Subcutaneous adipose tissue (tissue), 4 donors: ENCODE measurements around the gene ITPRIPL1. TPM values are rescaled to one million over a fixed set of nuclear protein-coding genes. Genes with fewer than 3 reads are reported as not detected.

ENCODE experiments used
- CTCF ChIP-seq: fragments of 450-650 bp; IDR thresholded peaks from one replicate; pipeline ENCODE4 v1.5.1; 2016; ENCODE audit warnings: low read depth, mild to moderate bottlenecking, control low read depth, antibody characterized with exemption, moderate library complexity
- total RNA-seq, 4 donors: library from RNA; depleted of rRNA; stranded (reverse); fragments of >200 nt; gene quantifications; one replicate each; pipeline ENCODE4 v1.1.0, GENCODE V29; 2016

Gene ITPRIPL1
- total RNA-seq, 4 donors from 2014 or later = 0.98 to 4.3 (median 2.5) TPM

GRCh38 chr2:96325884-96326255 is 753 bp downstream of the ITPRIPL1 start:
- TF ChIP-seq CTCF = no peak

DNA sequence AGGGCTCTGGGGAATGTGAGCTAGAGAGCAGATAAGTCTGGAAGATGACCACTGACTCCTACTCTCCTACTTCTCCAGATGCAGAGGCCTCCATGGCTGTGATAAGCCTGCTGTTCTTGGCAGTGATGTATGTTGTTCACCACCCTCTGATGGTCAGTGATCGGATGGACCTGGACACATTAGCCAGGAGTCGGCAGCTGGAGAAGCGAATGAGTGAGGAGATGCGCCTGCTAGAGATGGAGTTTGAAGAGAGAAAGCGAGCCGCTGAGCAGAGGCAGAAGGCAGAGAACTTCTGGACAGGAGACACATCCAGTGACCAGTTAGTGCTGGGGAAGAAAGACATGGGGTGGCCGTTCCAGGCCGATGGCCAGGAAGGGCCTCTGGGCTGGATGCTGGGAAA is 1.4 kb downstream of the ITPRIPL1 start:
- TF ChIP-seq CTCF = no peak

GRCh38 chr2:96326990-96327820 is 2.1 kb downstream of the ITPRIPL1 start:
- TF ChIP-seq CTCF = no peak

GRCh38 chr2:96329456-96329855 is 4.3 kb downstream of the ITPRIPL1 start:
- TF ChIP-seq CTCF = no peak

DNA sequence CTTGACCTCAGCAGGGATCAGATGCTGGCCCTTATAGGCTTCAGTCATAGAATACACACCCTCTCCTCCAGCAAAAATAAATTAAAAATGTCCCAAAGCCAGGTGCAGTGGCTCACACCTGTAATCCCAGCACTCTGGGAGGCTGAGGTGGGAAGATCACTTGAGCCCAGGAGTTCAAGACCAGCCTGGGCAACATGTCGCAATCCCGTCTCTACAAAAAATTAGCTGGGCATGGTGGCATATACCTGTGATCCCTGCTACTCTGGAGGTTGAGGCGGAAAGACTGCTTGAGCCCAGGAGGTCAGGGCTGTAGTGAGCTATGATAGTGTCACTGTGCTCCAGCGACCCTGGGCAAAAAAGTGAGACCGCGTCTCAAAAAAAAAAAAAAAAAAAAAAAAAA is 4.8 kb downstream of the ITPRIPL1 start:
- TF ChIP-seq CTCF = no peak

- no peak for TF ChIP-seq CTCF
These were observed 5.3 kb downstream of the ITPRIPL1 start for GRCh38 chr2:96330407-96330806.

GRCh38 chr2:96333708-96334107 is 8.6 kb downstream of the ITPRIPL1 start:
- no peak for TF ChIP-seq CTCF
